SH-SY5Y (cell line): ENCODE measurements around the gene ENTPD8.

ENCODE experiments used
- GATA2 ChIP-seq: IDR thresholded peaks from 2 replicates; pipeline ENCODE4 v1.6.1; 2011; ENCODE audit warnings: mild to moderate bottlenecking, low read depth, low read length
- GATA3 ChIP-seq: IDR thresholded peaks from 2 replicates; pipeline ENCODE4 v1.6.1; 2011; ENCODE audit warnings: low read depth, mild to moderate bottlenecking, low read length, moderate library complexity

DNA sequence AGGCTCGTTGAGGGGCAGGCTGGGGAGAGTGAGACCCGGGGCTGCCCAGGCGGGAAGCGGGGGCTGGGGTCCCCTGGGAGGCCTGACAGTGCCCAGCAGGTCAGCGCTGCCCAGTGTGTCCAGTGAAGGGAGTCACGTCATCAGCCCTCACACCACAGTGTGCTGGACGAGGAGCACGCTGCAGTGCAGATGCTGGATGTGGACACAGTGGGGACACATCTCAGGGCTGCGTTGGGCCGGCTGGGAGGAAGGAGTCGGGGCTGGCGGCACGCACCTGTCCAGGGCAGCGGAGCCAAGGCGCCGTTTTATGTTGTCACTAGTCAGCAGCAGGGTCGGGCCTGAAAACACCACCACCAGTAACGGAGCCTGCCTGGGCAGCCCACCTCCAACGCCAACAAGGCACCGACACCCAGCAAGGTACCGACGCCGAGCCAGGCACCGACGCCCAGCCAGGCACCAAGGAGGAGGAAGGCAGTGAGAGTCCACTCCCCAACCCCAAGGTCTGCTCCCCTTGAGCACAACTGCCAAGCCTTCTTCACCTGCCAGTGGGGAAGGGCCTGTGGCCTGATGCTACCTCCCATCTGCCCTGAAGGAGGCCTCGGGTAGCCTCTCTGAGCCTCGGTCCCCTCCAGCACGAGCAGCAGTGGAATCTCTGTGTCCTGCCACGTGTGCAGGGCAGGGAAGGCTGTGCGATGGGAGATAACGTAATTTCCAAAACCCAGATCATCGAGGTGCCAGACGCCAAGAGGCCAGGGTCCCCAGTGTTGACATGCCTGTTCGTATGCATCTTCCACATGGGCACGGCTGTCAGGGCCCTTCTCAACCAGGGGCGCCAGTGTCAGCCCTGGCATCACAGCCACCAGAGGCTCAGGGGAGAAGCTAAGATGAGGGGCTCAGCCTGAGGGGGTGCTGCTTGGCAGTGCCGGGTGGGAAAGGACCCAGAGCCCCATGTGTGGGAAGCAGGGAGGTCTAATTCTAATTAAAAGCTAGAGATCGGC is 39.8 kb upstream of the ENTPD8 start:
- peak; percentile 56; the same call in 1 of the 2 replicates for TF ChIP-seq GATA2
- no peak for TF ChIP-seq GATA3
